Measurements from ENCODE around the gene PLCB2.

- no peak for TF ChIP-seq ZBTB8A (tag by site-specific recombination; IDR thresholded peaks at IDR 0.05)
- TF ChIP-seq CTCF (tag by site-specific recombination; IDR thresholded peaks at IDR 0.05): no peak
- no peak for TF ChIP-seq ZNF645 (tag by site-specific recombination; IDR thresholded peaks at IDR 0.05)
- no peak for TF ChIP-seq REST (tag by site-specific recombination; IDR thresholded peaks at IDR 0.05)
- TF ChIP-seq ZNF239 (tag by site-specific recombination; IDR thresholded peaks at IDR 0.05): no peak
- no peak for TF ChIP-seq ZNF580 (tag by site-specific recombination; IDR thresholded peaks at IDR 0.05)
These were observed 20.4 kb upstream of the PLCB2 start for GRCh38 chr15:40328176-40328575.
